ENCODE data around the gene UBE2G1.

Gene UBE2G1

GRCh38 chr17:4241535-4241934 lies 124.9 kb downstream of the UBE2G1 start:
- DNase-seq = no peak

GRCh38 chr17:4236456-4236855 lies 130.0 kb downstream of the UBE2G1 start:
- DNase-seq = no peak

- DNase-seq = no peak
Observed at GRCh38 chr17:4235372-4236279, 130.8 kb downstream of the UBE2G1 start.

GRCh38 chr17:4234401-4234800 lies 132.1 kb downstream of the UBE2G1 start:
- DNase-seq = no peak

- DNase-seq = no peak
Observed at GRCh38 chr17:4233668-4234258, 132.7 kb downstream of the UBE2G1 start.

GRCh38 chr17:4232168-4232813 lies 134.2 kb downstream of the UBE2G1 start:
- no peak for DNase-seq

- peak; percentile 26 for DNase-seq
Observed at GRCh38 chr17:4229627-4230541, 136.6 kb downstream of the UBE2G1 start.

GRCh38 chr17:4221899-4222659 lies 144.4 kb downstream of the UBE2G1 start:
- no peak for DNase-seq

- no peak for DNase-seq
Observed at GRCh38 chr17:4221163-4221562, 145.3 kb downstream of the UBE2G1 start.

GRCh38 chr17:4220655-4221054 lies 145.8 kb downstream of the UBE2G1 start:
- DNase-seq = no peak
